ENCODE data around the gene PLP1. TPM values are rescaled to one million over a fixed set of nuclear protein-coding genes. Genes with fewer than 3 reads are reported as not detected.

The PLP1 gene
- total RNA-seq, 1 experiment from 2014 or later: 88.3 TPM

DNA sequence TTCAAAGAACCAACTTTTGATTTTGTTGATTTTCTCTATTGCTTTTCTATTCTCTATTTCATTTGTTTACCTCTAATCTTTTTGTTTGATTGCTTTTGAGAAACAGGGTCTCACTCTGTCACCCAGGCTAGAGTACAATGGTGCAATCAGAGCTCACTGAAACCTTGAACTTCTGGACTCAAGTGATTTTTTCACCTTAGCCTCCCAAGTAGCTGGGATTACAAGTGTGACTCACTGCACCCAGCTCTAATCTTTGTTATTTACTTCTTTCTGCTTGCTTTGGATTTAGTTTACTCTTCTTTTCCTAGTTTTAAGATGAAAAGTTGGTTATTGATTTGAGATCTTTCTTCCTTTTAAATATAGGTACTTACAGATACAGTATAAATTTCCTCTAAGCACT lies 29.2 kb downstream of the PLP1 start:
- no peaks in the 10 kb centered on the region for H3K4me1 Mint-ChIP-seq

More for the DNA sequence above, 29.2 kb downstream of the PLP1 start:
- Histone ChIP-seq H3K4ac (ENCODE audit: low read depth, low read length) (no peak overlapping the region), H3K14ac (ENCODE audit: insufficient read depth, low read length) (no peak overlapping the region), H3K9ac (ENCODE audit: extremely low read depth, insufficient read length, low read length) (no peak overlapping the region), H2BK12ac (ENCODE audit: insufficient read length, low read depth, low read length) (no peak overlapping the region), H4K20me1 (ENCODE audit: control insufficient read depth, insufficient read depth, insufficient read length) (no peaks in the 10 kb centered on the region), H3K23ac (ENCODE audit: insufficient read length, low read depth, low read length) (no peak overlapping the region), H2BK20ac (ENCODE audit: low read depth, low read length, poor library complexity, severe bottlenecking) (no peak overlapping the region), H2BK5ac (ENCODE audit: insufficient read length, low read length) (no peak overlapping the region), H3K9me3 (ENCODE audit: control insufficient read depth, low read depth, low read length) (no peaks in the 10 kb centered on the region), H3K79me1 (ENCODE audit: insufficient read depth, low read depth, low read length, poor library complexity, severe bottlenecking) (no peaks in the 10 kb centered on the region), H2BK15ac (ENCODE audit: low read depth, low read length) (no peak overlapping the region), H4K91ac (ENCODE audit: insufficient read length, low read depth, low read length) (no peak overlapping the region), H3T11ph (ENCODE audit: low read length) (no peak overlapping the region), H3K4me2 (ENCODE audit: insufficient read depth, insufficient read length, low read length) (no peak overlapping the region), H3K4me1 (ENCODE audit: insufficient read depth, low read length) (no peaks in the 10 kb centered on the region), H3K27ac (ENCODE audit: insufficient read length, low read depth, low read length) (no peak overlapping the region), H3K18ac (ENCODE audit: insufficient read length, low read depth, low read length) (no peak overlapping the region), H4K5ac (ENCODE audit: insufficient read length, low read depth, low read length) (no peak overlapping the region), H2AFZ (ENCODE audit: low read length) (no peak overlapping the region), H3K27me3 (ENCODE audit: insufficient read depth, low read length) (no peaks in the 10 kb centered on the region), H4K8ac (replicated peaks; ENCODE audit: insufficient read length, low read depth, low read length) (no peak overlapping the region), H2BK120ac (ENCODE audit: low read depth, low read length, poor library complexity, severe bottlenecking) (no peak overlapping the region), H3K23me2 (ENCODE audit: insufficient read length, low read depth, low read length, poor library complexity, severe bottlenecking) (no peaks in the 10 kb centered on the region), H3K56ac (ENCODE audit: insufficient read length, low read depth, low read length) (no peak overlapping the region), H3K79me2 (ENCODE audit: insufficient read depth, low read length) (no peaks in the 10 kb centered on the region), H2AK5ac (ENCODE audit: insufficient read length, low read length) (no peak overlapping the region)
- Mint-ChIP-seq H3K27ac (no peak overlapping the region), H3K36me3 (ENCODE audit: insufficient read depth in 1 of 3, low read depth in 3 of 3) (no peaks in the 10 kb centered on the region), H3K9me3 (peaks cover 0 to 38% of the 10 kb centered on the region in 2 experiments; a peak in 2 of 5 replicates), H3K4me3 (no peak overlapping the region), H3K27me3 (ENCODE audit: low read depth) (peaks cover 4% of the 10 kb centered on the region; the same call in 1 of the 2 replicates)
- DNase-seq: no peak
- TF ChIP-seq, protein P1, sequence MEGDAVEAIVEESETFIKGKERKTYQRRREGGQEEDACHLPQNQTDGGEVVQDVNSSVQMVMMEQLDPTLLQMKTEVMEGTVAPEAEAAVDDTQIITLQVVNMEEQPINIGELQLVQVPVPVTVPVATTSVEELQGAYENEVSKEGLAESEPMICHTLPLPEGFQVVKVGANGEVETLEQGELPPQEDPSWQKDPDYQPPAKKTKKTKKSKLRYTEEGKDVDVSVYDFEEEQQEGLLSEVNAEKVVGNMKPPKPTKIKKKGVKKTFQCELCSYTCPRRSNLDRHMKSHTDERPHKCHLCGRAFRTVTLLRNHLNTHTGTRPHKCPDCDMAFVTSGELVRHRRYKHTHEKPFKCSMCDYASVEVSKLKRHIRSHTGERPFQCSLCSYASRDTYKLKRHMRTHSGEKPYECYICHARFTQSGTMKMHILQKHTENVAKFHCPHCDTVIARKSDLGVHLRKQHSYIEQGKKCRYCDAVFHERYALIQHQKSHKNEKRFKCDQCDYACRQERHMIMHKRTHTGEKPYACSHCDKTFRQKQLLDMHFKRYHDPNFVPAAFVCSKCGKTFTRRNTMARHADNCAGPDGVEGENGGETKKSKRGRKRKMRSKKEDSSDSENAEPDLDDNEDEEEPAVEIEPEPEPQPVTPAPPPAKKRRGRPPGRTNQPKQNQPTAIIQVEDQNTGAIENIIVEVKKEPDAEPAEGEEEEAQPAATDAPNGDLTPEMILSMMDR (conservative IDR thresholded peaks at IDR 0.05): no peak

Data from H9 (cell line).